GM19035 (cell line): ENCODE measurements around the gene TMEM167B.

Experiments
- ATAC-seq: cut with Tn5 transposase; IDR thresholded peaks from one replicate; pipeline ENCODE4 v1.9.1; 2021; ENCODE audit not compliant: unreplicated experiment

The TMEM167B gene

DNA sequence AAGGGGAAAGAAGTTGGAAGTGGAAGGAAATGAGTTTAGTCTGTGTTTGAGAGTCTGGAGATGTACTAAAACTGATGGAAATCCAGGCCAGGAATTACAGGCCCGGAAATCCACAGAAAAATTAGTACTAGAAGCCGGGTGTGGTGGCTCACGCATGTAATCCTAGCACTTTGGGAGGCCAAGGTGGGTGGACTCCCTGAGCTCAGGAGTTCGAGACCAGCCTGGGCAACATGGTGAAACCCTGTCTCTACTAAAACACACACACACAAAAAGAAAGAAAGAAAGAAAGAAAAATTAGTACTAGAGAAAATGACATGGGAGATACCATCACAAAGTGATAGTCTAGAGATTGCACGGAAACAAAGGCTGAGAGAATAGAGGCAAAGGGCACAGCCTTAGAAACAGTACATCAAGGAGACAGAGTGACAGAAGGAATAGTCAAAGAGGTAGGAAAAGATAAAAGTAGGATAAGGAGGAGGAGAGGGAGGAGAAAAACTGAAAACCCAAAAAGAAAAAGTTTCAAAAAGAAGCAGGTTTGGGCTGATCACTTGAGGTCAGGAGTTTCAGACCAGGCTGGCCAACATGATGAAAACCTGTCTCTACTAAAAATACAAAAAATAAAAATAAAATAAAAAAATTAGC lies 10.0 kb upstream of the TMEM167B start:
- ATAC-seq, result no peak

DNA sequence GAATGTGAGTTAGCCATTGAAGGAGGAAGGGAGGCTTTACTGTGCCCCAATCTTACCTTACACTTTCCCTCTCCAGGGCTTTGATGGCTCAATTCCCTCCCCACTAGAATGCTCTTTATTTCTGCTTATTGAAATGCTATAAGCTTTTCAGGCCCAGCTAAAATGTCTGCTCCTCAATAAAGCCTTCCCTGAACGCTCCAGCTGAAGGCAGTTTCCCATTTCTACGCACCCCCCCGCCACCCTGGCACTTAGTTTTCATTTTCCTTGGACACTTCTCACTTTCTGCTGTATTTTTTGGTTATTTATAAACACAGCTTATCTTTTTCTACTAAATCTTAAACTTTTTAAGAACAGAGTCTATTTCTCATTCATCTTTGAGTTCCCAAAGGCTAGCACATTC lies 7.1 kb upstream of the TMEM167B start:
- ATAC-seq, result no peak

DNA sequence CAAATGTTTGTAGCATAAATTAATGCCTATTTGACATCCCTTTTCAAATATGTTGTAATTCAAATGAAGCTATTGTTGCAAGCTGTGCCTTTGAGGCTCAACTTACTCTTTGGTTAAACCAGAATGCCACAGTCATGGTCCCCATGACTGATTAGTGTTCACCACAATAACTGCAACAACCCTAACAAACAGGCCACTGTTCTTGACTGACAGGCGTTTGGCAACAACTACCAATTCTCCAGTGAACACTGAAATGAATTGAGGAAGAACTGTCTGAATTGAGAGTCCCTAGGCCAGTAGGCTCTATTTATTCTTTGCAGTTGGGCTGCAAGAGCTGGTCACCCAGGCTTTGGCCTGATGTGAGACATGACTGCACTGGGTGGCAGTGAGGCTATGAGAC lies 6.6 kb upstream of the TMEM167B start:
- ATAC-seq, result no peak

DNA sequence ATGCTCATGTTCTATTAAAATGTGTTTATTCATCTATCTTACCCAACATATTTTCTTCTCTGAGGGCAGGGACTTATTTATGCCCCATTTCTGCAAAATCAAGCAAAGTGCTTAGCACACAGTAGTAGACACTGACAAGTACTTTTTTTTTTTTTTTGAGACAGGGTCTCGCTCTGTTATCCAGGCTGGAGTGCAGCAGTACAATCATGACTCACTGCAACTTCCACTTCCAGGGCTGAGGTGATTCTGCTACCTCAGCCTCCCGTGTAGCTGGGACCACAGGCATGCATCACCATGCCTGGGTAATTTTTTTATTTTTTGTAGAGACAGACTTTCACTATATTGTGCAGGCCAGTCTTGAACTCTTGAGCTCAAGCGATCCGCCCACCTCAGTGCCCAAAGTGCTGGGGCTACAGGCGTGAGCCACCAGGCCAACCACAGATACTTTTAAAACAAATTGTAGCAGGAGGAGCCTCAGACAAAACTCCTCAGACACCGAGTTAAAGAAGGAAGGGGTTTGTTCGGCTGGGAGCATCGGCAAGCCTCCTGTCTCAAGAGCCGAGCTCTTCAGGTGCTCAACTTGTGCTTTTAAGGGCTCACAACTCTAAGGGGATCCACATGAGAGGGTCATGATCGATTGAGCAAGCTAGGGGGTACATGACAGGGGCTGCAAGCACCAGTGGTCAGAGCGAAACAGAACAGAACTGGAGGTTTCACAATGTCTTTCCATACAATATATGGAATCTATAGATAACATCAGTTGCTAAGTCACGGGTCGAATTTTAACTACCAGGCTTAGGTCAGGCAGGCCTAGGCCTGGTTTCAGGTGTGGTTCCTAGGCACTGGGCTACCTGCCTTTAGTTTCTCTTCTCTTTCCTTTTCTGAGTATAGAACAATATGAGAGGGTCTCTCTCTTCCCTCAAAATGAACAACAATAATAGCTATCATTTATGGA lies 5.7 kb upstream of the TMEM167B start:
- ATAC-seq, result no peak

DNA sequence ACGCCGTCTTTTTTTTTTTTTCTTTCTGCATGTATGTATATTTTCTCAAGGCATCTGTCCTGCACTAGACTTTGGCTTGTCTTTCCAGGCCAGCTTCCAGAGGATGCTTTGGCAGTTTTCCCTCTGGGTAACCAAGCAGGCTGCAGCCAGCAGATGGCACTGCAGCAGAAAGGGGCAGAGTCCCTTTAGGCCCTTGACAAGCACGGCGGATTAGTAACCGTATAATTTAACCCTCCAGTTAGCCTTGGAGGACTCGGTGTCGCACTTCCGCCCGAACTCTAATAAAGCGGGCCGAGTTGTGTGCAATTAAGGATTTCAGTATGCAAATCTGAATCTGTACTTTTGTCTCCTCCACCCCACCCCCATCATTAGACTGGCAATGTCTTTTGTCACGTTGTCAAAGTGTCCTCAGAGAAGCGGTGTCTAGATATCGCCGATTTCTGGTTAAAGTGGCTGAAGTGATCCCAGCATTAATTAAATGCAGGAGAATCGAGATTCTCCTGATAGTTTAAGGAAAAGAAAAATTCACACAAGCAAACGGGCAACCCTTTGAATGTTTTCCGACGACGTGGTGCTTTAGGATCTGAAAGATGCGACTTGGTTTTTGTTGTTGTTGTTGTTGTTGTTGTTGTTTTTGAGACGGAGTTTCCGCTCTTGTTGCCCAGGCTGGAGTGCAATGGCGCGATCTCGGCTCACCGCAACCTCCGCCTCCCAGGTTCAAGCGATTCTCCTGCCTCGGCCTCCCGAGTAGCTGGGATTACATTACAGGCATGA lies 1.1 kb upstream of the TMEM167B start:
- no peak for ATAC-seq

DNA sequence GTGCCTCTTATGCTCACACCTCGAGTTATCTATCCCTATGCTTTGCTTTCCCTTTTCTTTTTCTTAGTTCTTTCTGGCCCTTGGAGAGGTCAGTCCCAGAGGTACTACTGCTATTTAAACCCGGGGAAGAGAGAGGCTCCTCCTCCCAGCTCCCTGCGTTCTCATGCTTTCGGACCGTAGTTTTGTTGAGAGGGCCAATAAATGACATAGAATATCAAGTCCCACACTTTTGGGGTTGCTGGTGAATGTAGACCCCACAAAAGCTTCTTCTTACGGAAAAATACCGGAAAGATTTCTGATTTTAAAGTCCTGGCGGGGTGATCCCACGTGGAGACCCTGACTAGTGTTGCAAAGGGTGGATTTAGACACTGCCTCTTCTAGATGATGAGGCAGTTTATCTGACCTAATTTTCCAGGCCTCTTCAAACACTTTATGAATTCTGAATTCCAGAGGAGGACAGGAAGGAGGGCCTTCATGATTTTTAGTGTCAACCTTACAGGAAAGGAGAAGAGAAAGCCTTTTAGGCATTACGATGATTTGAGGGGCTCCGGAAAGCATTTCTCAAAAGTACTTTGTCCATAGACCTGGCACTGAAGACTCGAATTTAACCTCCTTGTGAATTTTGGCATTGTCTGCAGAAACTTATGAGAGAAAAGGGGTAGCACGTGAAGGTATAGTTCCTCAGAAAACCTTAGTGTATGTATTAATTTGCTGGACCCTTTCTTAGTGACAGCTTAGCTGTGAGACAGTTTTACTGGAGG lies 694 bp downstream of the TMEM167B start:
- ATAC-seq, result peak; percentile 39

DNA sequence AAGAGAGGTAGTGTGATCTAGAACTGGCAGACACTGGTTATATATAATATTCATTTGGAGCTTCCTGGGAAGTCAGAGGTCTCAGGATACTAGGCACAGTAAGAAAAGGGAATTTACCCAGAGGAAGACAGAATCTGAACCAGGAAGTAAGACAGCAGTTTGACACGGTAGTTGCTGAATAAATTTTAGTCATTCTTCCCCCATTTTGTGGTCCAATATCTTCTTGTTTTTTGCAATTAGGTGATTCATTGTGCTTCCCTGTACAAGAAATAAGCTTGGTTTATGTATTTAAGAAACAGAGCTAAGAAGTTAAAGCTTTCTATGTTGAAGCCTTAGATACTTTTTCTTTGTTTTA lies 1.3 kb downstream of the TMEM167B start:
- no peak for ATAC-seq

DNA sequence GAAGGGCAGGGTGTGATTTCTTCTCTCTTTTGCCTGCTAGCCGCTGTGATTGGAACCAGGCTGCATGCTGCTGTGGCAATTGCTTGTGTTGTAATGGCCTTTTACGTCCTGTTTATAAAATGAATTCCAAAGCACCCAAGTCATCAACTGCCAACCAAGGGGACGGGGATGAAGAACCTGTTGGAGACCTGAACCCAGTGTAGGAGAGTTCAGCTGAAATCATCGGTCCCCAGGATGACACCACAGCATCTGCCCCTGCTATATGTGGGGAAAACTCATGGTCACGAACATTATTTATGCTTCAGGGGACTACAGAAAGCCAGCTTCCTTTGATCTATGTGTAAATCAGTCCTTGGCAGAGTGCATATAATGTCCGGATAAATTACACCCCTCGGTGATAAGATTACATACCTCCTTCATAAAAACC lies 3.8 kb downstream of the TMEM167B start:
- ATAC-seq, result no peak

DNA sequence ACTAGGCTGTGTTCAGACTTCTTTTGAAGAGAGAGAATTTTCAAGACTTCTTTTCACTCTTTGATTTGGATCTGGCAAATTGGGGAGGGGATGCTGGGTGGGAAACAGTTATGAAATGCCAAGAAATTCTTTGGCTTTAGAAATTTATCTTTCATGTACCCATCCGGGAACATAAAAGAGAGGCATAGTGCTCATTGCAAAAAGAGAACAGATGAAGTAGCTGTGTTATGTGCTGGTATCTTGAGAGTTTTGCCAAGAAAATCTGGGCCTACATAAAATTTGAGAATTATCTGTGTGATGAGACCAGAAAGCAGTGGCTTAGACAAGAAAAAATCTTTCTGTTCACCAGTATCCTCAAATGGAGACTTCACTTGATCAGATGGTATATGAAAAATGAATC lies 4.3 kb downstream of the TMEM167B start:
- no peak for ATAC-seq

DNA sequence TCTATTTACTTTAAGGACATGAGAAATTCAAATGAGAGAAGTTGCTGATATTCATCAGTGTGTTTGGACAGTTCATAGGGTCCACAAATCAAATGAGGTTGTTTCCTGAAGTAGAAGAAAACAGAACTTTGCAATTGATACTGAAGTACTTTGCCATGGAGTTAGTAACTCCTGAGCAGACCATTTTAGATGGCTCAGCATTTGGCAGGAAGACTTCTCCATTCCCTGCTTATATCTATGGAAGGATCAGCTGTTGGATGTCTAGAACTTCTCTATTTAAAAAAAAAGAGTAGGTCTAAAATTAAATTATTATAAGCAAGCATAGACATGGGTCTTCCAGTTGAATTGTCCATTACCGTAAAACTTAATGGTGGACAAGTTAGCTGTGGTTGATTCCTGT lies 5.1 kb downstream of the TMEM167B start:
- ATAC-seq, result no peak

DNA sequence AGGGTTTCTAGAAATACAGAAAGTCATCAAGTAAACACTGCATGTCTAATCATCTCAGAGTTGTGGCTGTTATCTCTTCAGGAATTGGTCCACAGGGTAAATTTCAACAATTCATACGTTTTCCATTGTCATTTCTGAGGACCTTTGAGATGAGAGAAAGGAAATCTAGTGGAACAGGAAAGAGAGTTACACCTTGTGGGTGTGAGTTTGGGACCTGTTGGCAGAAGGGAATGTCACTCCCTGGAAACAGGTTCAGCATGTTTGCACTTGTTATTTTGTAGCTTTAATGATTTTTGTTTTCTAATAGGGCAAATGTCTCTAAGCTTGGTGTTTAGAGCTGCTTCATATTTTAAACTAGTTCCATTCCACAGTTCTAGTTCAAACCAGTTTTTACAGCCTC lies 5.6 kb downstream of the TMEM167B start:
- ATAC-seq, result no peak

DNA sequence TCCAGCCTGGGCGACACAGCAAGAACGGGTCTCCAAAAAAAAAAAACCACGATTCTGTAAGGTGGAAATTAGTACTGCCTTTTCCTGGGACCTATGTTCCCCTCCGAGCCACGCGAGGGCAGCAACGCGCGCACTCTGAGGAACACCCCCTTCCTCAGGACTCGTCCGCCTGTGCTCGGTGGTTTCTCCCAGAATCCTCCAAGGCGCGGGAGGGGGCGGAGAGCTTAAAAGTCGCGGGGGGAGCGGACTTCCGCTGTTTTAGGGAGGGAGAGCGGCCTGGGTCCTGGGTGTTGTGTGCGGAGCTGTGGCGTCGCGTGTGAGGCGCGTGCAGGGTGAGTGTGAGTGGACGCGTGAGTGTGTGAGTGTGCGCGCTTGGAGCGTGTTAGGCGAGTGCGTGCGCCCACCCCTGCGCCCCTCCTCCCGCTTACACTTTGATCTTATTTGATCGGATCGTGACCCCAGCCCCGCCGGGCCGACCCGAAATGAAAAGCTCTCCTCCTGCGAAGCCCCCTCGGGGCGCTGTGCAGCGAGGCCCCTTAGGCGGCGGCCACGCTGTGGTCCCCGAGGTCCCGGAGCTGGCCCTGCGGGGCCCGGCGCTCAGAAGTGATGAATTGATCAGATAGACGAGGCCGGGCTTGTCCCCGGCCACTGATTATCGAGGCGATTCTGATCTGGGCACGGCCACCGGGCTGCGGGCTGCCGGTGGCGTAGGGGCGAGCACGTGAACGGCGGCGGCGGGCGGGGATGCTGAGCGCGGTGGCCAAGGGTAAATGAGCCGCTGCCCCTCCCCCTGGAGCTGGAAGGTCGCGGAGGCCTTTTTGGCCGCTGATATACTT lies 9.6 kb downstream of the TMEM167B start:
- ATAC-seq, result peak; percentile 83

DNA sequence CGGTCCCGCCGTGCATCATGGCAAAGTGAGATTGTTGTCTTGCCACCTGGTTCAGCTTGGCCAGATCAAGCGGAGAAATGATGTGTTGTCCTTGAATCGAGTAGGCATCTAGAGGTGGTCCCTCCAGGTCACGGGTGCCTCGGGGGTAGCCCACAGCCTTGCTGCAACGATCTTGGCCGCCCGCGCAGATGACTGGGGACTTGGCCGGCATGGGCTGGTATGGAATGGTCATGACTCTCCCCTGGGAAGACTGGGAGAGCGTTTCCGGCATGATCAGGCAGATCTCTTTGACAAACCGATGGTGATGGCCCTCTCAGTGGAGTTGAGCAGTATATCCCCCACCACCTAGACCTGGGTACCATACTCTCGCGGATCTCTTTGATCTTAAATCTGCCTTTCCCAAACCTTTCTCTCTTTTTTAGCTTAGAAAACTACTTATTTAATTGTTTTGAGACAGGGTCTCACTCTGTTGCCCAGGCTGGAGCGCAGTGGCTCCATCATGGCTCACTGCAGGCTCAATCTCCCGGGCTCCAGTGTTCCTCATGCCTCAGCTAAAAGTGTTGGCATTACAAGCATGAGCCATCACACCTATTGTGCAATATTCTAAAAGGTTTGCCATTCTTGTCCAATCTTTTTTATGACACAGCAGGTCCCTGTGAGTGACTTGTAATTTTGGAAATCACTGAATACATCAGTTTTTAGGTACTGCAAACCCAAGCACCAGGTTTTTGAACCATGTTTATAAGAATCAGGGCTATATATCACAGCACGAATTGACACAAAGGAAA lies 14.0 kb downstream of the TMEM167B start:
- no peak for ATAC-seq

DNA sequence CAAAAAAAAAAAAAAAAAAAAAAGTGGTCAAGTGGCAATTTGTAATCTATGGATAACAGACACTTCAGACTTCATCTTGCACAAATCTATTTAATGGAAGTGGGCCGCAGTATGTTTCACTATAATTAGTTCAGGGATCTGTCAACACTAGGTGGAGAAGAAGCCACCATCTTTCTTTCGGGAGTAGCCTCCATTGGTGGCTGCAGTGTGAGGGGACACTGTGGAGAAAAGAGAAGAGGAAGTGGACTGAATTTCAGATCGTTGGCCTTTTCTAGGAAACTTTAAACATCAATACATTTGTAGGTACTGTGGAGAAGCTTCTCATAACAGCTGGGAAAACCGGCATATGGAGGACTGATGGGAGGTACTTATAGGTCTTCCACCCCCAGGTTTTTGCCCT lies 15.3 kb downstream of the TMEM167B start:
- no peak for ATAC-seq

DNA sequence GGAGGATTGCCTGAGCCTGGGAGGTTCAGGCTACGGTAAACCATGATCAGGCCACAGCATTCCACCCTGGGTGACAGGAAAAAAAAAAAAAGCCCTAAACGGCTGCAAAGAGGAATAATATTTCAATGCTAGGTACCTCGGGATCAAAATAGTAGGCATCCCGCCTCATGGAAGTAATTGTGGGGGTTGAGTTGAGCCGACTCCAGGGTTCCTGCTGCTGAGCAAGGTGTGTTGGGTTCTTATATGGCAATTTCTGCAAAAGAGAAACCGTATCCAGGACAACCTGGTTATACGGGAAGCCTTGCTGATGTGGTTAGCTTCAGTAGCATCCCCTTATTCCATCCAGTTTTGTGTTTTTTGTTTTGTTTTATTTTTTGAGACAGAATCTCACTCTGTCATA lies 17.2 kb downstream of the TMEM167B start:
- ATAC-seq, result no peak

DNA sequence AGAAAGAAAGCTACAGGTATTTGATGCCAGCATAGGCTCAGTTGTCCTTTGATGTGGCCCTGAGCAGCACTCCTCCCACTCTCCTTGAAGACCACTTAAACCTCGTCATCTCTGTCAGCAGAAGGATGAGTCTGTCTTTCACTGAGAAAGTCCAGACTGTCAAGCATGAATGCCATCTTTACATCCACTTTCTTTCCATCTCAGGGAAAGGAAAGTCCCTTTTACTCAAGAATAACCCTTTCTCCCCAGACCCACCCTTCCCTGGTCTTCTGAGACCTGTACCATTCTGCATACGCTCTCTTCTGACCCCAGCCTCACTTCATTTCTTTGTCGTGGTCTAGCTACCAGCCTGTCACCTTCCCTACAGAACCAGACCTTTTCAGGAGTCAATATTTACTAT lies 19.3 kb downstream of the TMEM167B start:
- no peak for ATAC-seq

DNA sequence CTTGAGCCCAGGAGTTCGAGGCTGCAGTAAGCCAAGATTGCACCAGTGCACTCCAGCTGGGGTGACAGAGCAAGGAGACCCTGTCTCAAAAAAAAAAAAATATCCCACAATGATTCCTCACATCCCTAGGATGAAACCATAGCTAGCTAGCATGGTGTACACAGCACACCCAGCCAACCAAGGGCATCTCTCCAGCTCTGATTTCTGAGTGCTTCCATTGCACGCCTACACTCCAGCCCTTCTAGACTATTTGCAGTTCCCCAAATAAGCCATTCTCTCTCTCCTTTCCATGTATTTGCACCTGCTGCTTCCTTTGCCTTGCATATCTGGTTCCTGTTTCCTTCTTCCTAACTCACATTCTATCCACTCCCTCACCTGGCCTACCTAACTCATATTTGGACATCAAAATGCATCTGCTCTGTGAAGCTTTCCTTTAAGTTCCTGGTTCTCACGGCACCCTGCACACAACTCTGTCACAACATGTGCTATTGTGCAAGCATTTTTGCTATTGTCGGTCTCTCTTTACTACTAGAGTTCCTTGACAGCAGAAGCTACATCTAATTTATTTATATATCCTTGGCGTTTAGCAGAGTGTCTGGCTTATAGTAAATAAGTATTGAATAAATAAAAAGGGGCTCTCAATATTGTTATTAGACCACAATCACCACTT lies 21.0 kb downstream of the TMEM167B start:
- no peak for ATAC-seq

DNA sequence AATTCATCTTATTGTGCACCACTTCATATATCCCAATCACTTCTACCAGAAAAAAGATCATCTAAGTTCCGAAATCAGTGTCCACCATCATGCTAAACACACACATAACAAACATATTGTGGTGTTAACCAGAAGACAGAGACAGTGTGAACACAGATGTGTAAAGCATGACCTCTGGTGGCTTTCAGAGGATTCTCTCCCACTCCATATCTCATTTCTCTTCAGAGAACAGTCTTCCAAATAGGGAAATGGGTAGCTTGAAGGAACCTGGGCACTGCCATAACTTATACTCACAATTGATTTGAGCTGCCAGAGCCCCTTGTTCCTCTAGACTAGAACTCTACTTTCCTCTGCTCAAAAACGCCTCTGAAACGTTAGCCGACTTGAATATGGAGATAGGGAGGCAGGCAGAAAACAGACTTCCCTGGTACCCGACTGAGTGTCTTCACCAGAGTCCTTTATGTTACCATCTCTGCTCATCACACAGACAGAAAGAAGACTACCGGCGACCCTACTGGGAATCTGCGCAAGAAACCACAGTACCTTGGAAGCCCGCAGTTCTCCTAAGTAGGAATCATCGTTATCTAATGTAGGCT lies 21.6 kb downstream of the TMEM167B start:
- peak; percentile 3 for ATAC-seq
